ENCODE results near the gene ZBTB7A.

ZBTB7A gene

DNA sequence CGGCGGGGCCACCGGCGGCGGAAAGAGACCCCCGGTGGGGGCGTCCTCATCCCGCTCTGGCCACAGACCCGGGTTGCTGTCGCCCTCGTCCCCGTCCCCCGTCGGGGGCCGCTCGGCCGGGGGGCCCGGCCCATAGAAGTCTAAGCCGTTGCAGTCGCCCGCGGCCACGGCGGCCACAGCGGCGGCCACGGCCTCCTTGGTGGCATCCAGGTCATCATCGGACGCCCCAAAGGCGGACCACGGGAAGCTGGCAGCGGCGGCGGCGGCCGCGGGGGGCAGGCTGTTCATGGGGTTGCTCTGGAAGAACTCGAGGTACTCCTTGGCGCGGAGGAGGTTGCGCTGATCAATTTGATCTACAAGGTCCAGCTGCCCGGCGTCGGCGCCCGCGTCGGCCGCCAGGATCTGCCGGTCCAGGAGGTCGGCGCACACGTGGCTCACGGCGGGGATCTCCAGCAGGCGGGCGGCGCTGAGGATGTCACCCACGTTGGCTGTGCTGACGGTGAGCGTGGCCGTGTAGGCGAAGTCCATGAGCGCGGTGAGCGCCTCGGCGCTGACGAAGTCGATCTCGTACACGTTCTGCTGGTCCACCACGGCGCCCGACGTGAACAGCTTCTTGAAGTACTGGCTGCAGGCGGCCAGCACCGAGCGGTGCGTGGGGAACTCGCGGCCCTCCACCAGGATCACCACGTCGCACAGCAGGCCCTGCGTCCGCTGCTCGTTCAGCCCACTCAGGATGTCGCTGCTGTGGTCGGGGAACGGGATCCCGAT lies 12.1 kb downstream of the ZBTB7A start:
- DNase-seq (ENCODE audit: low spot score), result no peak

DNA sequence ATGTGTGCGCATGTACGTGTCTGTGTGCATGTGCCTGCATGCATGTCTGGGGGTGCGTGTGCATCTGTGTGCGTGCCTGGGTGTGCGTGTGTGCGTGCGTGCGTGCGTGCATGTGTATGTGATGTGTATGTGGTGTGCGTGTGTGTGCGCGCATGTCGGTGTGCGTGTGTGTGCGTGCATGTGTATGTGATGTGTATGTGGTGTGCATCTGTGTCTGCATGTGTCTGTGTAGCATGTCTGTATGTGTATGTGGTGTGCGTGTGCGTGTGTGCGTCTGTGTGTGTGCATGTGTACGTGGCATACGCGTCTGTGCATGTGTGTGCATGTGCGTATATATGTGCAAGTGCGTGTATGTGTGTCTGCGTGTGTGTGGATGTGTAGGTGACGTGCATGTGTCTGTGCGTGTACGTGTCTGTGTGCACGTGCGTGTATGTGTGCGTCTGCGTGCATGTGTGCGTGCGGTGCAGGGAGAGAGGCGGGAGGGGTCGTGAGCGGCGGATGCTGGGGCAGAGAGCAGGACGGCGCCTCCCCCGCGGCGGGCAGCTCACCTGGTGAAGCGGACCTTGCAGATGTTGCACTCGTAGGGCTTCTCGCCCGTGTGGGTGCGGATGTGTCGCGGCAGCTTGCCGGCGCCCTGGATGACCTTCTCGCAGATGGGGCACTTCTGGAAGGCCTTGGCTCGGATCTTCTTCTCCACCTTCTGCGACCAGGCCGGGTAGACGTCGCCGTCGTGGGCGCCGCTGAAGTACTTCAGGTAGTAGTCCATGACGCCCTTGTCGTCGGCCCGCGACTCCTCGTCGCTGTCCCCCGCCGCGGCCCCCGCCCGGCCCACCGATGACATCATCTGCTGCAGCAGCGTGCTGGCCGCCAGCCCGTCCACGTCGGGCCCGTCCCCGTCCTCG lies 13.0 kb downstream of the ZBTB7A start:
- no peak for DNase-seq (ENCODE audit: low spot score)

DNA sequence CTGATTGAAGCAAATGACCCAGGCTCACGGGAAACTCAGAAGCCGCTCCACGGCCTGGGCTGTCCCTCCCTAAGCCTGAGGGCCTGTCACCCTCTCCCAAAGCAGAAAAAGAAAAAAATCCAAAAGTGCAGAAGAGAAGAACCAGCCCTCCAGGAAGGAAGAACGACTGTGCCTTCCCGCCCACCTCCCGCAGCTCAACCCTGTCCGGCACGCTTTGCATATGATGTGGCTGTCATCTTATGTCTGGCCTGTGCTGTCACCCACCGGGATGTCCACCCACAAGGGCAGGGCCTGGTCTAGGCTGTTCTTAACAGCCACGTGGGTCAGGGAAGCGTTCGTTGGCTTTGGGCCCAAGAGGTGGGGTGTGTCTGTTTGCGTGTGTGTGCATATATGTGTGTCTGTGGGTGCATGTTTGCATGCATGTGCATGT lies 13.7 kb downstream of the ZBTB7A start:
- no peak for DNase-seq (ENCODE audit: low spot score)

DNA sequence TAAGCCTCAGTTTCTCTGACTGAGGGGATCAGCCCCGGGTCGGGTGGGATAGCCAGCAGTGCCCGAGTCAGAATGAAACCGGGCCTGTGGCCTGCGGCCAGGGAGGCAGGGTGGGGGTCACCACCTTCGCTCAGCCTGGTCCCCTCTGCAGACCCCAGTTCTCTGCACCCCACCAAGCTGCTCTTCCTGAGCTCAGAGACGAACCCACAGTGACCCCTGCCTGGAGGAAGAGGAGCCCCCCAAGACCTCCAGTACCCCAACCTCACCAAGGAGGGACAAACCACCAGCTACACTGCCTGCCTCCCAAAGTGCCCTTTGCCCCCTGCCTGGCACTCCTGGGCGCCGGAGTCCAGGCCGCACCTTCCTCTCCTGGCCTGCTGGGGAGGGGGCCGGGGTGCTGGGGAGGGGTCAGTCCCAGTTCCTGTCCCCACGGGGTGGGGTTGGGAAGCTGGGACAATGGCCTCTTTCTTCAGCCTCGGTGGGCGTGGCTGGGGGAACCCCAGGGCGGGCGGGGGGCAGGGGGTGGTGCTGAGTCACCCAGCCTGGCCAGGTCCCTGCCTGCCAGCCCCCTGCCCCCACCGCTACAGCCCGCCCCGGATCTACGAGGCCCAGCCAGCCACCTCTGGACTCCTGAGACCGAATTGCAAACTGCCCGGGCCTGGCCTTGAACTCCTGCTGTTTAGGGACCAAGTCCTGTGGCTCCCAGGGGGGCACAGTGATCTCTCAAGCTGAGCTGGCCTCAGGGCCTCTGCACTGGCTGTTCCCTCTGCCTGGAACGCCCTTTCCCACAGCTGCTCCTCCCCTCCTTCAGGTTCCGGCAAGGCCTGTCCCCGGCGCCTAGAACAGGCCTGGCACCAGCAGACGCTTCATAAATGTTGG lies 14.3 kb downstream of the ZBTB7A start:
- no peak for DNase-seq (ENCODE audit: low spot score)

DNA sequence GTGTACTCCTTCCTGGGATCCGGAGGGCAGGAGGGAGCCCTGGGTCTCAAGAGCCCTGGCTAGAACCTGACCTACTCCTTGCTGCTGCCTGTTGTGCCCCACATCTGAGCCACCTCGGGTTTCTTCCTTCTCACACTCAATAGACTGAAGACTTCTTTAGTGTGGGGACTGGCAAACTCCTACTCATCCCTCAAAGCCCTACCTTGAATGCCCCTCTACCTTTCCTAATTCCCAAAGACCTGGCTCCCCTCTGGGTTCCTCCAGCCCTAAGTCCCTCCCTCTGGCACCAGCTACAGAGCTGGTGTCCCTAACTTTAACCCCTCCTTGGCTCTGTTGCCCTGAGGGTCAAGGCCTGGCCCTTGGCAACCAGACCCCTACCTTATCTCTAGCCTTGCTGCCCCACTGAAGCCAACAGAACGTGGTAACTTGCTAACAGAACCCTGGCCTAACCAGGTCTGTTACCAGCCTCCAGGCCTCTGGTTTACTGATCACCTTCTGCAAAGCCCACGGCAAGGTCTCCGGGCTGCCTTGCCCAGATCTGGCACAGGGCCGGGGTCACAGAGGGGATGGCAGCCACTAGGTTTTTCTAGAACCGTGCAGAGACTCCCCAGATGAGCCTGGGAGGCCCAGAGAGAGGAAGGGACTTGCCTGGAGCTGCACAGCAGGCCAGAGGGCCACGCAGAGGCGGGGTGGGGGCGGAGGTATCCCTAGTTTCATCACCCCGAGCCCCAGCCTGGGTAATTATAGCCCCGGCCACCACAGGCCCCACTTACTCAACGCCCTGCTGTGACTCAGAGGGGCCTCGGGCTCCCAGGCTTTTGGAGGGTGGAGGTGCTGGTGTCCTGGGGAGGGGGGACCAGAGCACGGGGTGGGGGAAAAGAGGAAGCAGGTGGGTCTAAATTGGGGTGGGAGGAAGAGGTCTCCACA lies 15.3 kb downstream of the ZBTB7A start:
- DNase-seq (ENCODE audit: low spot score), result no peak

DNA sequence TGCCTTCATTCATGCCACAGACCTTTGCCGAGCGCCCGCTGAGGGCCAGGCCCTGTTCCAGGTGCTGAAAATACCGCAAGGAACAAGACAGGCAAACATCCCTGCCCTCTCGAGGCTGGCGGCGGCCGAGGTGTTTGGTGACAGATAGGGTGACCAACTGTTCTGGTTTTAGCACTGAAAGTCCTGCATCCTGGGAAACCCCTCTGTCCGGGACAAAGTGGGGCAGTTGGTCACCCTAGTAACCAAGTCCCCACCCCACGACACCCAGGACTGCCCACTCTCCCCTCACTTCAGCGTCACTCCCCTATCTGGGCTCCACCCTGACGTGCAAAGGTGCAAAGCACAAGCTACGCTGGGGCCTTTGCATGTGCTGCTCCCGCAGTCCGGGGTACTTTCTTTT lies 17.3 kb downstream of the ZBTB7A start:
- no peak for DNase-seq (ENCODE audit: low spot score)

DNA sequence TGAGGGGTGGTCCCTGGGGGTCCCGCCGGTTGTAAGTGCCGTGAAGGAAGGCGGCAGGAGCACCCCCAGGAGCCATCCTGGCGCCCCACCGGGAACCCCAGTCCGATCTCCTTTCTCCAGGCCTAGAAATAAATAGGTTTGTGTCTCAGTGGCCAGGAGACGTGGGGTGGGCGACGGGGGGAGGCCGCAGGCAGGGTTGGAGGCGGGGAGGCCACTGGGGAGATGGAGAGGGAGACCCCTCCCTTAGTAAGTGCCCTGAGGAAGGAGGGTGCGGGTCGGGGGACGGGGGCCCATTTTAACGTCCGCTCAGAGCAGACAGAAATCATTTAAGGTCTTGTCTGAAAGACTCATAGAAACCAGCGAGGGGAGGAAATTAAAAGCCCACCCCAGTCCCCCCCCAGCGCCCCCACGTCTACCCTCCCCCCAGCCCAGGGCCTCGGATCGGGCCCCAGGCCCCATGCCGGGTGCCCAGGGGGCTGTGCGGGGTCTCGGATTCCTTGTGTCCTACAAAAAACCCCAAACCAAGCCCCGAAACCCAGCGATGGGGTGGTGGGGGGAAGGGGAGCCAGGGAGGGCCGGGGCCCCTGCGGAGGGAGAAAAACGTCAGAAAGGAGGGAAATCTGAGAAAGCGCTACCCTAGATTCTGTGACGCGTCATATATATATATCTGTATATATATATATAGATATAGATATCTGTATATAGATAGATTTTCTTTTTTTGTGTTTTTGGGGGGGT lies 19.6 kb downstream of the ZBTB7A start:
- no peak for DNase-seq (ENCODE audit: low spot score)

DNA sequence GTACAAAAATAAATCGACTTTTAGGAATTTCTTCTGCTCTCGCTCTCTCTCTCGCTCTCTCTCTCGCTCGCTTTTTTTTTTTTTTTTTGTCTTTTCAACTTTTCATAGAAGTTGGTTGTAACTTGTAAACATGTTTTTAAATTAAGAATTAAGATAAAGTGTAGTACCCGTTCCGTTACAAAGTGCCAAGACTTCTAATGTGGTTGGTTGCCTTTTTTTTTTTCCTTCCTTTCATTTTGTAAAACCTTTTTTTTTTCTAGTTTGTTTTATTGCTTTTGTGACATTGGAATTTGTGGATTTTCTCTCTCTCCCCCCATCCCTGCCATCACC lies 20.4 kb downstream of the ZBTB7A start:
- DNase-seq (ENCODE audit: low spot score), result no peak

DNA sequence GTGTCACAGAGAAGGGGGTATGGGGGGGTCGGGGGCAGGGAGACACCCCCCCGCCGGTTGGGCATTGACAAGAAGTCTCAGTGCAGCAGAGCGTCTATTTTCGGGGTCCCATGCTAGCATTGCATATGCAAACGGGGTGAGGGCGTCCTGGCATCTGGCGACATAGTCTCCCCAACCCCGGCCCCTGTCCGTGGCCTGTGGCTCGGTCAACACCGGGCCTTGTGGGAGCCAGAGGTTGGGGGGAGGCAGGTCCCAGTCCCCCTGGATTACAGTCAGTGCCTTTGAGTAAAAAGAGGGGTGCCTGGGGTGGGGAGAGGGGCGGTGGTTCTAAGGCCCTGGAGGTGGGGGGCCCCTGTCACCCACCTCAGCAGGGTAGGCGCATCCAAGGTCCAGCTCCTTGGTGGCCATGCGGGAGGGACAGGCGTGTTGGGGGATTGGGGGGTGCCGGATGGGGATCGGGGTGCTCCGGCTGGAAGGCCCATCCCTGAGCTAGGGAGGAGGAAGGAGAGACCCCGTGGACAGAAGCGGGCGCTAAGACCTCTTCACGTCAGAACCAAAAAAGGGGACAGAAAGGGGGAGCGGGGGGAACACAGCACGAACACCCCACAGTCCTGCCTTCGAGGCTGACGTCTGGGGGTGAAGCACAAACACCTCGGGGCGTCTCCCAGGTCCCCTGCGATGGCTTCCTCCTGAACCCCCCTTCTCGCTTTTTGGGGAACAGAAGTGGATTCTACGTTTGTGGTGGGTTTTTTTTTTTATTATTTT lies 20.9 kb downstream of the ZBTB7A start:
- no peak for DNase-seq (ENCODE audit: low spot score)

DNA sequence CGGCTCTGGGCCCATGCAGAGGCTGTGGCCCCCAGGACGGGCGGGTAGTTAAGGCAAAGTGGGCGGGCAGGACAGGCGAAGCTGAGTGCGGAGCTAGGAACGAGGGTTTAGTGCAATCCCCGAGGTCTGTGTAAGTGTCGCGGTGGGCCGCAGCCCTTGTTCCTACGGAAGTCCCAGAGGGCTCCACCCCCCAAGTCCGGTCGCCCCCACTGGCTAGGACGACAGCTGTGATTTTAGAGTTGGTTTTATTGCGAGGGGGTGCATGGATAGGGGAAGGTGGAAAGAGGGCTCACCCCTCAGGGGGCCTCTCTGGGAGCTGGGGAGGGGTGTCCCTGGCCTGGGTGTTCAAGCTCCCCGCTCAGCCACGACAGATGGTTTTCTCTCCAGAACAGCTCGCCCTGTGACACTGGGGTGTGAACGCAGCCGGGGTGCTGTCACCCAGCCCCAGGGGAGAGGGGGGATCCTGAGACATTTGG lies 21.7 kb downstream of the ZBTB7A start:
- DNase-seq (ENCODE audit: low spot score), result no peak

DNA sequence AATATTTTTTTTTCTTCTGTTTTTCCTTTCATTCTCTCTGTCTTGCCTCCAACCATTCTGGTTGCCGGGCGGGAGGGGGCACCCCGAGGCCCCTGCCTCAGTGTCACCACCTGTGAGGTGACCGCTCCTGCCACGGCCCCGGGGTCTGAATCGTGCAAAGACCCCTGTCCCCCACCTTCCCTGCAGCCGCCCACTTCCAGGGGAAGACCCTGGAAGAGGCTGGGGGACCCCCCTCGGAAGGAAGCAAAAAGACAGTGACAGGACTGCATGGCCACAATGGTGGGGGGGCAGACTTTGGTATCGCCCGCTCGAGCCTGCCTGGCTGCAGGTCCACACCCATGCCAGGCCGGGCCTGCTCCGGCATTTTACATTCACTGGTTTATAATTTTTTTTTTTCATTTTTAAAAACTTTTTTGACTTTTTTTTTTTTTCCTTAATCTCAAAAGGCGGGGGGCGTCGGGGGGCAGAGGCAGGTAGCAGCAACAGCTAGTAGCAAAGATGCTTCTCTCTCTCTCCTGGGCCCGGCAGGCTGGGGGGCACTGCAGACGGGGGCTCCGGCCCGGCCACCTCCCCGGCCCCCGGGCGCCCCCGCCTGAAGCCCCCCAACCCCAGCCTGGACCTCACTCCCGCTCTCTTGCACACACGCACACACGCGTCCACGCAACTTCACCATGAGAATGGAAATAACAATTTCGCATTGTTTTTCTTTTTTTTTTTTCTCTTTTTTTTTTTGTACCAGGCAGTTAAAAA lies 22.6 kb downstream of the ZBTB7A start:
- DNase-seq (ENCODE audit: low spot score), result no peak

DNA sequence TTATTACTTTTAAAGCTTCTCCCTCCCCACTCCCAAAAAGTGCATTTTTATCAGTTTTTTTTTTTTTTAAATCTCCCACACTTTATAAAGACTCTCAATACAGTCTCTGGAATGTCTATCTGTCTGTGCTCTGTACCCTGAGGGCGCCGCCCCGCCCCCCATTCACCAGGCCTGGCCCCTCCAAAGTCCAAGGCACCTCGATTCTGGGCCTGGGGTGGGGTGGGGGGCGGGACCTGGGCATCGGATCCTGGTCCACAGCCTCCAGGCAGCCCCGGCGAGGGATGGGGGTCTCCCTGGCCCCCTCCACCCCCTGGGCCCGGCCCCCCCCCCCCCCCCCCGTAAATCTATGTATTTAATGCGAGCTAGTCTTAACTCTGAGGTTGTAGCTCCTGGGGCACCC lies 23.3 kb downstream of the ZBTB7A start:
- DNase-seq (ENCODE audit: low spot score), result no peak

DNA sequence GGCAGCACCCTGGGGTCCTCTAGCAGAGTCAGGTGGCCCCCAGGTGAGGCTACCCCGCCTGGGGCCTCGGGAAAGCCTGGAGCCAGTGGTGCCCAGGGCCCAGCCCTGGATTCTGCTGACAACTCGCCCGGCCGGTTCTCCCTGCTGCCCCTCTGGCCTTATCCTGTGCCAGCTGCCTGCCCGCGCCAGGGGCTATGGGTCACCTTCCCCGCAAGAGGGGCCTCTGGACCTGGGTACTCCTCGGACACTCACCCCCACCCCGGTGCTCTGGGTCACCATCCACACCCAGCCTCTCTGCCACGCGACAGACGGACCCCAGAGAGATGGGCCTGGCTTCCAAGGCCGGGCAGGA lies 24.0 kb downstream of the ZBTB7A start:
- no peak for DNase-seq (ENCODE audit: low spot score)

DNA sequence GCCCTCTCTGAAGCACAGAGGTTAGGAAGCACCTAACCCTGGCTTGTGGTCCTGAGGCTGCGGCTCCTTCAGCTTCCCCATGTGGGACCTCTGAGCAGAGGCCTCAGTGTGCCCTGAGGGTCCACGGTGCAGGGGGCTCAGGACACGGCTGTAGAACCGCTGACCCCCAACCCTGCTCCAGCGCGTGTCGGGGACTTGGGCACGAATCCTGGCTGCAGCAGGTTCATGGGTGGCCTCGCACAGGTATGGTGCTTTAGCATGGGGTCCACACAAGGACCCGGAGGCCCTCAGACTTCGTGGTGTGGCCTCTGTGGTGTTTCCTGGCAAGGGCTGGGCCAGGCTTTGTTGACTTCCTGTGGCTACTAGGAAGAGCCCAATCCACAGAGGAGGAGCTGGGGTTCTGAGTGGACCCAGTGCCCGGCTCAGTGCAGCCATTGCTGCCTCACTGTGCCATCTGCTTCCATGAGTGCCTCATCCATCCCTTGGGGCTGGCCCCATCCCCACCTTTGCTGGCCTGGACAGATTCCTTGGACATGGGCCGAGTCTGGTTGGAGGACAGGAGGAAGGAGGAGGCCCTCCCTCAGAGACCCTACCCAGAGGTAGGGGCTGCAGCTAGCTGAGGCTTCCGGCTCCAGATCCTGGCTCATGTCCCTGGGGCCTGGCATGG lies 24.5 kb downstream of the ZBTB7A start:
- no peak for DNase-seq (ENCODE audit: low spot score)

DNA sequence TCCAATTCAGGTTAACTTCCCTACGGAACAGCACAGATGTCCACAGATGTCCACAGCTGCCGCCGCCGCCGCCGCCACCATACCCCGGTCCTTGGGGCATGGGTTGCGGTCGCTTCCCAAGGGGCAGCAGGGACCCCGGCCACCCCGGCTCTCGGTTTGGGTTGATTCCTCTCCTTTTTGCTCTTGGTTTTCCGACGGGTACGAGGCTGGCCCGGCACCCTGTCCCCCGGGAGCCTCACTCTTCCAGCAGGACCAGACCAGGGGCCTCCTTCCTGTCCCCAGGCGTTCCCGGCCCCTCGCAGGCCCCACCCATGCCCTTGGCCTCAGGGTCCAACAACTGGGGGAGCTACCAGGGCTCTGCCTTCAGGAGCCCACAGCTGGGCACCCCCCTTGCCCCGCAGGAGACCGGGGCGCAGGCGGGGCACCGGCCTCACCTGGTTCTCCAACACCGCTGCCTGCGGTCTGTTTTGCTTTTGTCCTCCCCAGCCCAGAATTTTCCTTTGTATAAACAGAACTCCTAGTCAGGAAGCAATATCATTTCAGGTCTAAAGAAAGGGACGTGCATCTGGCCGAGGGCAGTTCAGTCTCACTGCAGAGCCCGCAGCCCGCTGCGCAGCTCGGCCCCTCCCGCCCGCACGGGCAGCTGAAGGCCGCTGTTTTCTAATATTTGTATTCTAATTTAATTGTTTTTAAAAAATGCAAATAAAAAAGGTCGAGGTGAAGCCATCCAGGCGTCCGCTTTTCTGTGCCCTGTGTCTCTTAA lies 27.9 kb downstream of the ZBTB7A start:
- no peak for DNase-seq (ENCODE audit: low spot score)

DNA sequence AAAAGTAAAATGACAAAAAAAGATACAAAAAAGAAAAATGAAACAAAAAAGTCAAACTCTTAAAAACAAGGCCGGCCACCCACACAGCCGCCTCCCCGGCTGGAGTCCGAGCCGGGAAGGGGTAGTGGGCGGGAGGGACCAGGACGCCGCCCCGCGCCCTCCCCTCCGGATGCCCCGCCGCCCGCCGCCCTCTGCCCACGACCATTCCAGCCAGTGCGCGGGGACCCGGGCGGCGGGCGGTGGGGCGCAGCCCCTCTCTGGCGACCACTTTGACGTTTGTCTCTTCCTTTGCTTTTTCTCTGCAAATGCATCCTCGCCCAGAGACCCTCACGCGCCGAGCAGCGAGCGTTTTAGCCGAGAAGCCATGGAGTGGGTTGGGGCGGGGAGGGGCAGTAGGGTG lies 28.6 kb downstream of the ZBTB7A start:
- no peak for DNase-seq (ENCODE audit: low spot score)

DNA sequence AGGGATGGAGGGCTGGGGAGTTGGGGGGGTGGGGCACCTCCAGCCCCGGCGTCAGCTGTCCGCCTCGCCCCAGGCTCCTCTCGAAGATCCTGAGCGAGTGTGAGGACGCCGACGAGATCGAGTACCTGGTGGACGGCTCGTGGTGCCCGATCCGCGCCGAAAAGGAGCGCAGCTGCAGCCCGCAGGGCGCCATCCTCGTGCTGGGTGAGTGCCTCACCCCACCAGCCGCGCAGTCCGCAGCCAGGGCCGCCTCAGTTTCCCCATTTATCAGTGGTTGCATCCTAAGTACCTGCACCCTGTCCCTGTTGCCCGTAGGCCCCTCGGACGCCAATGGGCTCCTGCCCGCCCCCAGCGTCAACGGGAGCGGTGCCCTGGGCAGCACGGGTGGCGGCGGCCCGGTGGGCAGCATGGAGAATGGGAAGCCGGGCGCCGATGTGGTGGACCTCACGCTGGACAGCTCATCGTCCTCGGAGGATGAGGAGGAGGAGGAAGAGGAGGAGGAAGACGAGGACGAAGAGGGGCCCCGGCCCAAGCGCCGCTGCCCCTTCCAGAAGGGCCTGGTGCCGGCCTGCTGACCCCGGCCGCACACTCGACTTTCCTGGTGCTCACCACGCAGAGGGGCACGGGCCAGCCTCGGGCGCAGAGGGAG lies 29.3 kb downstream of the ZBTB7A start:
- DNase-seq (ENCODE audit: low spot score), result no peak
